PC-9 (cell line): Measurements from ENCODE around the gene IDS. TPM values are rescaled to one million over a fixed set of nuclear protein-coding genes. Genes with fewer than 3 reads are reported as not detected.
"Not testable (repeated sequence)": the region's sequence is repeated elsewhere in the genome, so short reads cannot be mapped to it uniquely, and the experiment has no call there.

ENCODE experiments used
- Bru-seq: library from RNA; stranded (reverse); fragments of 400-500 nt; gene quantifications from one replicate; lab custom pipeline; 2021; lab: Mats Ljungman, UMichigan
- BruChase-seq, 2 experiments: library from RNA; stranded (reverse); fragments of 400-500 nt; gene quantifications; one replicate each; lab custom pipeline; 2021; lab: Mats Ljungman, UMichigan
- BruUV-seq: library from RNA; stranded (reverse); fragments of 400-500 nt; replicated peaks from 2 replicates; lab custom pipeline; 2021; lab: Mats Ljungman, UMichigan
- CTCF ChIA-PET: fragments of 300-600 bp; sonication (Branson Sonifier 250); formaldehyde crosslinking; loops from one replicate; lab custom pipeline; 2022; ENCODE audit warnings: antibody characterized with exemption; lab: Charles Lee
- POLR2A ChIA-PET: fragments of 300-600 bp; sonication (Branson Sonifier 250); formaldehyde crosslinking; loops from one replicate; lab custom pipeline; 2022; ENCODE audit warnings: antibody characterized with exemption; ENCODE audit not compliant: unreplicated experiment; lab: Charles Lee
- DNase-seq, 2 experiments: peaks; one replicate each; pipeline versions ENCODE4 v3.0.0 to v3.0.0-alpha.2; 2015 to 2022; ENCODE audit warnings: mixed read lengths in 1 of 2
- H2AFZ ChIP-seq: fragments of 200-600 bp; sonication (generic); 2 replicates; pipeline ENCODE4 v1.8.1; 2017; ENCODE audit warnings: antibody characterized with exemption
- H3F3A ChIP-seq: fragments of 200-600 bp; sonication (generic); 2 replicates; pipeline ENCODE4 v1.8.1; 2017; ENCODE audit warnings: antibody characterized with exemption, mild to moderate bottlenecking, low read depth; ENCODE audit not compliant: insufficient read depth
- H3K27ac ChIP-seq: fragments of 200-600 bp; sonication (generic); 2 replicates; pipeline ENCODE4 v1.6.1; 2016; ENCODE audit warnings: mixed run types
- H3K27me3 ChIP-seq: fragments of 200-600 bp; sonication (generic); 2 replicates; pipeline ENCODE4 v1.6.1; 2016; ENCODE audit warnings: low read depth, mixed run types; ENCODE audit not compliant: insufficient read depth
- H3K36me3 ChIP-seq: fragments of 200-600 bp; sonication (generic); 2 replicates; pipeline ENCODE4 v1.6.1; 2016; ENCODE audit warnings: low read depth, mixed run types
- H3K4me1 ChIP-seq: fragments of 200-600 bp; sonication (generic); replicated peaks from 2 replicates; pipeline ENCODE4 v1.6.1; 2016; ENCODE audit warnings: mixed run types; ENCODE audit not compliant: insufficient read depth
- H3K4me2 ChIP-seq: fragments of 200-600 bp; sonication (generic); 2 replicates; pipeline ENCODE4 v1.6.1; 2017; ENCODE audit warnings: mixed run types
- H3K4me3 ChIP-seq: fragments of 200-600 bp; sonication (generic); 2 replicates; pipeline ENCODE4 v1.6.1; 2016; ENCODE audit warnings: mixed run types
- H3K79me2 ChIP-seq: fragments of 200-600 bp; sonication (generic); 2 replicates; pipeline ENCODE4 v1.6.1; 2017; ENCODE audit warnings: low read depth, mixed run types
- H3K9me2 ChIP-seq: fragments of 200-600 bp; sonication (generic); 2 replicates; pipeline ENCODE4 v1.8.1; 2017; ENCODE audit warnings: mild to moderate bottlenecking; ENCODE audit not compliant: insufficient read depth
- H3K9me3 ChIP-seq: fragments of 200-600 bp; sonication (generic); 2 replicates; pipeline ENCODE4 v1.8.1; 2016; ENCODE audit warnings: low read depth; ENCODE audit not compliant: insufficient read depth
- H4K20me1 ChIP-seq: fragments of 200-600 bp; sonication (generic); 2 replicates; pipeline ENCODE4 v1.8.1; 2017; ENCODE audit not compliant: insufficient read depth
- EZH2 ChIP-seq: fragments of 200-600 bp; sonication (generic); IDR thresholded peaks from 2 replicates; pipeline ENCODE4 v1.8.0; 2017; ENCODE audit warnings: antibody characterized with exemption, low read depth
- intact Hi-C: fragments of 100-400 bp; cut with micrococcal nuclease; formaldehyde crosslinking; loops from one replicate; pipeline ENCODE4 v1.10.0; 2022; ENCODE audit not compliant: unreplicated experiment
- long read RNA-seq: library from polyadenylated mRNA; stranded (forward); transcript quantifications from one replicate; pipeline ENCODE4 v2.0.0, GENCODE V29; 2022
- total RNA-seq: library from RNA; stranded (reverse); gene quantifications from 2 replicates; pipeline ENCODE4 v1.2.3, GENCODE V29; 2021
- TF ChIP-seq, protein P1 (sequence below): fragments of 200-600 bp; sonication (generic); conservative IDR thresholded peaks from 2 replicates; pipeline ENCODE4 v1.6.1; 2017; ENCODE audit warnings: mixed run types, antibody characterized with exemption, mild to moderate bottlenecking, moderate library complexity

IDS gene
- total RNA-seq (169 and 214 TPM in 2 replicates), Bru-seq, nascent RNA (percentile 96 among the genes with signal in this experiment), BruChase-seq, experiment 1, labeled RNA remaining after a 2-hour chase (percentile 99 among the genes with signal in this experiment), BruChase-seq, experiment 2, labeled RNA remaining after a 6-hour chase (percentile 99 among the genes with signal in this experiment)
- long read RNA-seq, full-length matches to known transcripts = 218 of 292 reads
- long read RNA-seq, partial matches to known transcripts = 7 of 292 reads
- long read RNA-seq, other reads (novel, unspliced or antisense) = 67 of 292 reads

DNA sequence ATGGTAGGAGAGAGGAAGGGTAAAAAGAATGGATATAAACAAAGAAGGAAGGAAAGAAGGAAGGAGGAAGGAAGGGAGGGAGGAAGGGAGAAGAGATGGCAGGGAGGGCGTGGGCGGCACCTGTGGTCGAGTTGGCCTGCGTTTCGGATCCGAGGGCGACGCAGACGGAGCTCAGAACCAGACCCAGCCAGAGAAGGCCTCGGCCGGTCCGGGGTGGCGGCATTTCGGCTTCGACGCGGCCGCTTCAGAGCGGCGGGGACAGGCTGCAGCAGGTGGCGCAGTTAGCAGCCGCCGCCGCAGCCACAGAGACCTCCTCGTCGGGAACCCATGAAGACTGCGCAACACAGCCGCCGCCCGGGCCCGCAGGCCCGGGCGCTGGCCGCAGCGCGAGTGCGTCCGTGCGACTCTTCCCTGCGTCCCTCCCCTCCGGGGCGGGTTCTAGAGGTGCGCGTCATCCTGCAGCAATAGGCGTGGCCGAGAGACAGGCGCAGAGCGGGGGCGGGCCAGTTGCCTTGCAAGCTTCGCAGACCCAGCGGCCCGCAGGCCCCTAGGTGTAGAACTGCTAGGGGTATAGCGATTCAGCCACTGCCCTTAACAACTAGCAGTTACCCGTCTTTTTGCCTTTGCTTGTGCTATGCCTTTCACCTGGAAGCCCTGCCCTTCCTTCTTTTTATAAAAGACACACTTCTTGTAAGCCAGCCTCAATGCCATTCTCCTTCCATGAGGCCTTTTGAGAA lies at the start of gene IDS:
Gene IDS, minus strand, starts transcription at position 392 of the 737 bp plus-strand sequence. Its CDS starts 169 bp downstream, at position 223.
- Histone ChIP-seq H3F3A (peaks cover 26% of the 10 kb centered on the region; the same call in 1 of the 2 replicates), H3K9me3 (no peaks in the 10 kb centered on the region), H3K4me2 (peak within 1 kb of the TSS; percentile 93), H4K20me1 (no peaks in the 10 kb centered on the region), H3K79me2 (peaks cover 25% of the 10 kb centered on the region), H3K36me3 (peaks cover 10% of the 10 kb centered on the region; the same call in 1 of the 2 replicates), H3K9me2 (no peaks in the 10 kb centered on the region), H3K27me3 (no peaks in the 10 kb centered on the region), H3K4me3 (peak within 1 kb of the TSS; percentile 72), H2AFZ (peak within 1 kb of the TSS; percentile 69; the same call in 1 of the 2 replicates), H3K27ac (peak within 1 kb of the TSS; percentile 69), H3K4me1 (peaks cover 36% of the 10 kb centered on the region)
- ChIA-PET CTCF (interaction anchor here (1.0 kb wide), 1 partner anchor 34 kb away, joined by 3 read pairs; no protein-coding TSS in a partner anchor), POLR2A (interaction anchor here (0.6 to 2.5 kb wide), 4 partner anchors 13 to 433 kb away, joined by 4 to 104 read pairs (median 6); partner anchors contain the start of genes EOLA1 and EOLA2)
- intact Hi-C loops = loop anchor here (1.0 kb wide), 1 partner anchor 34 kb away; no protein-coding TSS in a partner anchor
- TF ChIP-seq EZH2 = no peak
- TF ChIP-seq, protein P1, sequence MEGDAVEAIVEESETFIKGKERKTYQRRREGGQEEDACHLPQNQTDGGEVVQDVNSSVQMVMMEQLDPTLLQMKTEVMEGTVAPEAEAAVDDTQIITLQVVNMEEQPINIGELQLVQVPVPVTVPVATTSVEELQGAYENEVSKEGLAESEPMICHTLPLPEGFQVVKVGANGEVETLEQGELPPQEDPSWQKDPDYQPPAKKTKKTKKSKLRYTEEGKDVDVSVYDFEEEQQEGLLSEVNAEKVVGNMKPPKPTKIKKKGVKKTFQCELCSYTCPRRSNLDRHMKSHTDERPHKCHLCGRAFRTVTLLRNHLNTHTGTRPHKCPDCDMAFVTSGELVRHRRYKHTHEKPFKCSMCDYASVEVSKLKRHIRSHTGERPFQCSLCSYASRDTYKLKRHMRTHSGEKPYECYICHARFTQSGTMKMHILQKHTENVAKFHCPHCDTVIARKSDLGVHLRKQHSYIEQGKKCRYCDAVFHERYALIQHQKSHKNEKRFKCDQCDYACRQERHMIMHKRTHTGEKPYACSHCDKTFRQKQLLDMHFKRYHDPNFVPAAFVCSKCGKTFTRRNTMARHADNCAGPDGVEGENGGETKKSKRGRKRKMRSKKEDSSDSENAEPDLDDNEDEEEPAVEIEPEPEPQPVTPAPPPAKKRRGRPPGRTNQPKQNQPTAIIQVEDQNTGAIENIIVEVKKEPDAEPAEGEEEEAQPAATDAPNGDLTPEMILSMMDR = no peak
- peak; percentile 91 to 93 for DNase-seq
- BruUV-seq = no TSS peak

DNA sequence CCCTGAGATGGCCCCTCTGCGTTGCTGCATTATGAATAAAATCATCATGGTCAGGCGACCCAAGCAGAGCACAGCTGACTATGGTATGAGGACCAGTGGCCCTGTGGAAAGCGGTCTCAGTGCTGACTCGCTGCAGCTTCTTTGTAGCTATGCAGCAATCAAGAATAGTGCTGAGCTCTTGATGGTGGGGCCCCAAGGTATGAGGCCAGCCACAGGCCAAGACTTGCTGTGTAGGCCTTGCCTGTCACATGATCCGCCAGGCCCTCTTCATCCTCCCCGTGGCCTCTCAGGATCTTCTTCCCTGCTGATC lies 46.8 kb upstream of the IDS start:
- intact Hi-C loops, BruUV-seq, POLR2A ChIA-PET, DNase-seq, H3K9me3 ChIP-seq, H3K36me3 ChIP-seq, H3K4me3 ChIP-seq, H4K20me1 ChIP-seq, H3K4me2 ChIP-seq, H3K79me2 ChIP-seq, H2AFZ ChIP-seq, H3K27ac ChIP-seq, CTCF ChIA-PET, H3F3A ChIP-seq, H3K9me2 ChIP-seq, H3K4me1 ChIP-seq, H3K27me3 ChIP-seq: not testable (repeated sequence)

DNA sequence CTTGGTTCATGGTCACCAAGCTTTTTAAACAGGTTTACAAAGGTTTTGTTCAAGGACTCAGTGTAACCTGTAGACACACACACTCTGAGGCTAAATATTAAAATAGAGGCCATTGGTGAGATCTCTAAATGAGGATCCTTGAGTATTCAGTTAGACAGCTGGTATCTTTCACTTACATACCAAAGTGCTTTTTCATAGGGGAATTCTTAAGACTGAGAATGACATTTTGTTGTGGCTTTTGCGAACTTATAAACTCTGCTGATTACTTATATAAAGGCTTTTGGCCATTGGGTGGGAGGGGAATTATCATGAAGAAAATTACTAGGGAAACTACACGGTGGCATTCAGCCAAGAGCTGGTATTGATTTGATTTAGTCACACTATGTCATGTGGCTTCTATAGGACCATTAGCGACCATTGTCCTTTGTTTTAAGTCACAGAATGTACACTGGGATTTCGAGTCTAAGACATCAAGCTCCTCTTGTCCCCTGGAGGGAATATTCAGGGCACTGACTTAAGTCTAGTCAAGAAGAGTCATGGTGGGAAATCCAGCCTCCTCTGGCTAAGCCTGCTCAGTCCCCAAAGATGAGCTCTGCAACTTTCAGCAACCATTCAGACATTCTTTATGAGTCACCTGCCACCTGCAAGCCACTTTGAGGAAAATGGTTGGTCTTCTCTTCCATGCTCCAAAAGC lies 46.3 kb upstream of the IDS start:
- H4K20me1 ChIP-seq, CTCF ChIA-PET: not testable (repeated sequence)

GRCh38 chrX:149550454-149550853 lies 45.3 kb upstream of the IDS start:
- H3K27me3 ChIP-seq, H3K79me2 ChIP-seq, H3K4me2 ChIP-seq, H2AFZ ChIP-seq, DNase-seq, H3K4me1 ChIP-seq, H4K20me1 ChIP-seq, intact Hi-C loops, BruUV-seq, H3K9me2 ChIP-seq, H3K4me3 ChIP-seq, CTCF ChIA-PET, H3F3A ChIP-seq, H3K36me3 ChIP-seq, POLR2A ChIA-PET, H3K9me3 ChIP-seq, H3K27ac ChIP-seq: not testable (repeated sequence)

More for the DNA sequence above, 46.3 kb upstream of the IDS start:
- POLR2A ChIA-PET, H3K9me3 ChIP-seq, DNase-seq, intact Hi-C loops, H3K4me3 ChIP-seq, H3K4me1 ChIP-seq, H3K4me2 ChIP-seq, H3K27me3 ChIP-seq, H3K79me2 ChIP-seq, H2AFZ ChIP-seq, H3K36me3 ChIP-seq, H3K27ac ChIP-seq, H3F3A ChIP-seq, BruUV-seq, H3K9me2 ChIP-seq: not testable (repeated sequence)

GRCh38 chrX:149549701-149550100 lies 44.6 kb upstream of the IDS start, which contains the start of gene HSFX3:
TSS of gene HSFX3 (minus strand) at chrX:149549924. CDS start at chrX:149549852, 72 bp downstream.
- H3K4me1 ChIP-seq, H3K9me3 ChIP-seq, H3K4me3 ChIP-seq, H3K9me2 ChIP-seq, H3K27me3 ChIP-seq, H2AFZ ChIP-seq, DNase-seq, H3F3A ChIP-seq, POLR2A ChIA-PET, BruUV-seq, H4K20me1 ChIP-seq, H3K27ac ChIP-seq, CTCF ChIA-PET, H3K79me2 ChIP-seq, H3K4me2 ChIP-seq, H3K36me3 ChIP-seq: not testable (repeated sequence)
- intact Hi-C loops = loop anchor here (10.0 kb wide), 2 partner anchors 1015 to 1145 kb away; partner anchors contain the start of genes MTM1 and MTMR1

- H2AFZ ChIP-seq, H3K4me2 ChIP-seq, DNase-seq, H3K4me3 ChIP-seq, H3K27ac ChIP-seq, H3K36me3 ChIP-seq, H4K20me1 ChIP-seq, POLR2A ChIA-PET, H3F3A ChIP-seq, H3K9me2 ChIP-seq, H3K9me3 ChIP-seq, H3K27me3 ChIP-seq, H3K79me2 ChIP-seq, H3K4me1 ChIP-seq, CTCF ChIA-PET, BruUV-seq: not testable (repeated sequence)
- intact Hi-C loops = loop anchor here (10.0 kb wide), 2 partner anchors 1017 to 1147 kb away; partner anchors contain the start of genes MTM1 and MTMR1
Measured at GRCh38 chrX:149547782-149548181, 42.7 kb upstream of the IDS start.
